ENCODE data around the gene PHLPP1. TPM values are rescaled to one million over a fixed set of nuclear protein-coding genes. Genes with fewer than 3 reads are reported as not detected.

Gene PHLPP1
- total RNA-seq, 1 donor from 2014 or later = 18.6 TPM

- ATAC-seq (peak; percentile 22), DNase-seq (ENCODE audit: low spot score) (no peak)
Measured at GRCh38 chr18:62928326-62928725, 213.0 kb downstream of the PHLPP1 start.

- ATAC-seq (peak; percentile 49), DNase-seq (ENCODE audit: low spot score) (no peak)
Measured at GRCh38 chr18:62933261-62933887, 218.0 kb downstream of the PHLPP1 start.

GRCh38 chr18:62935994-62936393 lies 220.7 kb downstream of the PHLPP1 start:
- DNase-seq (ENCODE audit: low spot score) = no peak
- no peak for ATAC-seq

- DNase-seq (ENCODE audit: low spot score) (no peak), ATAC-seq (peak; percentile 15)
Measured at GRCh38 chr18:62937065-62937464, 221.7 kb downstream of the PHLPP1 start.

GRCh38 chr18:62938006-62938405 lies 222.7 kb downstream of the PHLPP1 start:
- ATAC-seq (no peak), DNase-seq (ENCODE audit: low spot score) (no peak)

- no peak for ATAC-seq
- DNase-seq (ENCODE audit: low spot score) = no peak
Measured at GRCh38 chr18:62938487-62938886, 223.1 kb downstream of the PHLPP1 start.

- no peak for DNase-seq (ENCODE audit: low spot score)
- ATAC-seq = peak; percentile 60
Measured at GRCh38 chr18:62939433-62939832, 224.1 kb downstream of the PHLPP1 start.

GRCh38 chr18:62939926-62940325 lies 224.6 kb downstream of the PHLPP1 start:
- ATAC-seq (peak; percentile 34), DNase-seq (ENCODE audit: low spot score) (no peak)

GRCh38 chr18:62942578-62942977 lies 227.2 kb downstream of the PHLPP1 start:
- DNase-seq (ENCODE audit: low spot score) (no peak), ATAC-seq (no peak)

GRCh38 chr18:62944454-62944853 lies 229.1 kb downstream of the PHLPP1 start:
- ATAC-seq = no peak
- no peak for DNase-seq (ENCODE audit: low spot score)

GRCh38 chr18:62948788-62949187 lies 233.4 kb downstream of the PHLPP1 start:
- ATAC-seq (no peak), DNase-seq (ENCODE audit: low spot score) (no peak)

- ATAC-seq = no peak
Measured at GRCh38 chr18:62950246-62950645, 234.9 kb downstream of the PHLPP1 start.

GRCh38 chr18:62952807-62953206 lies 237.5 kb downstream of the PHLPP1 start:
- DNase-seq (ENCODE audit: low spot score) (no peak), ATAC-seq (no peak)

More at GRCh38 chr18:62950246-62950645, 234.9 kb downstream of the PHLPP1 start:
- DNase-seq (ENCODE audit: low spot score) = no peak

GRCh38 chr18:62953663-62954062 lies 238.3 kb downstream of the PHLPP1 start:
- no peak for DNase-seq (ENCODE audit: low spot score)
- ATAC-seq = no peak

GRCh38 chr18:62954366-62954765 lies 239.0 kb downstream of the PHLPP1 start:
- ATAC-seq (no peak), DNase-seq (ENCODE audit: low spot score) (no peak)

GRCh38 chr18:62957885-62958472 lies 242.6 kb downstream of the PHLPP1 start:
- ATAC-seq (peak; percentile 86), DNase-seq (ENCODE audit: low spot score) (peak; percentile 61)

- DNase-seq (ENCODE audit: low spot score) (no peak), ATAC-seq (no peak)
Measured at GRCh38 chr18:62959481-62959880, 244.1 kb downstream of the PHLPP1 start.

GRCh38 chr18:62963507-62963906 lies 248.2 kb downstream of the PHLPP1 start:
- DNase-seq (ENCODE audit: low spot score) (no peak), ATAC-seq (no peak)

GRCh38 chr18:62964432-62964831 lies 249.1 kb downstream of the PHLPP1 start:
- ATAC-seq (peak; percentile 40), DNase-seq (ENCODE audit: low spot score) (no peak)

- ATAC-seq (no peak), DNase-seq (ENCODE audit: low spot score) (no peak)
Measured at GRCh38 chr18:62967089-62967488, 251.7 kb downstream of the PHLPP1 start.

- ATAC-seq (no peak), DNase-seq (ENCODE audit: low spot score) (no peak)
Measured at GRCh38 chr18:62973689-62974088, 258.3 kb downstream of the PHLPP1 start.

- ATAC-seq (no peak), DNase-seq (ENCODE audit: low spot score) (no peak)
Measured at GRCh38 chr18:62974388-62974787, 259.0 kb downstream of the PHLPP1 start.

Data from left lobe of liver (tissue), 2 donors.